ENCODE data around the gene RAB29. TPM values are rescaled to one million over a fixed set of nuclear protein-coding genes. Genes with fewer than 3 reads are reported as not detected.

The RAB29 gene
- polyA plus RNA-seq, 1 donor from 2014 or later: 0.40 TPM

GRCh38 chr1:205756552-205756951 lies 18.7 kb downstream of the RAB29 start:
- Histone ChIP-seq H3F3A (ENCODE audit: insufficient read depth, low read length, poor library complexity, severe bottlenecking) (no peaks in the 10 kb centered on the region), H3K27me3 (ENCODE audit: insufficient read depth, low read depth, low read length) (no peaks in the 10 kb centered on the region), H2AFZ (ENCODE audit: low read depth, low read length) (no peak overlapping the region), H3K36me3 (ENCODE audit: insufficient read depth, low read length) (no peaks in the 10 kb centered on the region), H3K79me2 (replicated peaks; ENCODE audit: insufficient read depth, low read length) (no peaks in the 10 kb centered on the region), H3K9me3 (ENCODE audit: low read length) (no peaks in the 10 kb centered on the region), H3K27ac (ENCODE audit: low read length) (no peak overlapping the region), H3K4me2 (ENCODE audit: low read length) (no peak overlapping the region), H4K20me1 (ENCODE audit: insufficient read depth) (no peaks in the 10 kb centered on the region), H3K9me2 (ENCODE audit: insufficient read depth, low read length) (no peaks in the 10 kb centered on the region), H3K9ac (ENCODE audit: low read length) (no peak overlapping the region), H3K4me3 (ENCODE audit: low read length) (no peak overlapping the region)
- no peak for TF ChIP-seq CTCF (IDR thresholded peaks at IDR 0.05; ENCODE audit: poor library complexity, severe bottlenecking)
- no peak for TF ChIP-seq POLR2AphosphoS5 (IDR thresholded peaks at IDR 0.05)
- no peak for TF ChIP-seq EP300 (conservative IDR thresholded peaks at IDR 0.05; ENCODE audit: poor library complexity, severe bottlenecking)
- TF ChIP-seq RAD21 (conservative IDR thresholded peaks at IDR 0.05): no peak
- no peak for TF ChIP-seq EZH2 (IDR thresholded peaks at IDR 0.05; ENCODE audit: borderline replicate concordance, insufficient read depth, low read length, poor library complexity, severe bottlenecking)

- no peak overlapping the region for H3K27ac ChIP-seq (ENCODE audit: low read length)
- TF ChIP-seq CTCF (IDR thresholded peaks at IDR 0.05; ENCODE audit: poor library complexity, severe bottlenecking): no peak
- H3K9me2 ChIP-seq (ENCODE audit: insufficient read depth, low read length): no peaks in the 10 kb centered on the region
- no peak overlapping the region for H3K9ac ChIP-seq (ENCODE audit: low read length)
- no peaks in the 10 kb centered on the region for H3K79me2 ChIP-seq (replicated peaks; ENCODE audit: insufficient read depth, low read length)
- no peak overlapping the region for H2AFZ ChIP-seq (ENCODE audit: low read depth, low read length)
- H3K27me3 ChIP-seq (ENCODE audit: insufficient read depth, low read depth, low read length): no peaks in the 10 kb centered on the region
- H3K9me3 ChIP-seq (ENCODE audit: low read length): no peaks in the 10 kb centered on the region
- no peak overlapping the region for H3K4me3 ChIP-seq (ENCODE audit: low read length)
- H4K20me1 ChIP-seq (ENCODE audit: insufficient read depth): no peaks in the 10 kb centered on the region
- H3K4me2 ChIP-seq (ENCODE audit: low read length): no peak overlapping the region
- H3F3A ChIP-seq (ENCODE audit: insufficient read depth, low read length, poor library complexity, severe bottlenecking): no peaks in the 10 kb centered on the region
- H3K36me3 ChIP-seq (ENCODE audit: insufficient read depth, low read length): no peaks in the 10 kb centered on the region
These were observed 20.4 kb downstream of the RAB29 start for GRCh38 chr1:205754857-205755256.

- no peaks in the 10 kb centered on the region for H3K9me2 ChIP-seq (ENCODE audit: insufficient read depth, low read length)
- H3K27me3 ChIP-seq (ENCODE audit: insufficient read depth, low read depth, low read length): no peaks in the 10 kb centered on the region
- H3K36me3 ChIP-seq (ENCODE audit: insufficient read depth, low read length): no peaks in the 10 kb centered on the region
- H3K79me2 ChIP-seq (replicated peaks; ENCODE audit: insufficient read depth, low read length): peaks cover 28% of the 10 kb centered on the region
- H3K9ac ChIP-seq (ENCODE audit: low read length): no peak overlapping the region
- no peak overlapping the region for H3K4me2 ChIP-seq (ENCODE audit: low read length)
- peaks cover 23% of the 10 kb centered on the region for H4K20me1 ChIP-seq (ENCODE audit: insufficient read depth)
- no peaks in the 10 kb centered on the region for H3F3A ChIP-seq (ENCODE audit: insufficient read depth, low read length, poor library complexity, severe bottlenecking)
- H2AFZ ChIP-seq (ENCODE audit: low read depth, low read length): no peak overlapping the region
- TF ChIP-seq POLR2AphosphoS5 (IDR thresholded peaks at IDR 0.05) (no peak), TAF1 (IDR thresholded peaks at IDR 0.05; ENCODE audit: low read depth) (no peak), SMC3 (conservative IDR thresholded peaks at IDR 0.05; ENCODE audit: poor library complexity) (no peak), RAD21 (conservative IDR thresholded peaks at IDR 0.05) (no peak), EZH2 (IDR thresholded peaks at IDR 0.05; ENCODE audit: borderline replicate concordance, insufficient read depth, low read length, poor library complexity, severe bottlenecking) (no peak), REST (IDR thresholded peaks at IDR 0.05; ENCODE audit: borderline replicate concordance) (no peak), EP300 (conservative IDR thresholded peaks at IDR 0.05; ENCODE audit: poor library complexity, severe bottlenecking) (no peak), MXI1 (conservative IDR thresholded peaks at IDR 0.05; ENCODE audit: poor library complexity, severe bottlenecking) (no peak), CTCF (IDR thresholded peaks at IDR 0.05; ENCODE audit: poor library complexity, severe bottlenecking) (no peak)
- H3K27ac ChIP-seq (ENCODE audit: low read length): no peak overlapping the region
- H3K9me3 ChIP-seq (ENCODE audit: low read length): no peaks in the 10 kb centered on the region
- peak overlapping the region; percentile 81 for H3K4me3 ChIP-seq (ENCODE audit: low read length)
These were observed 24.1 kb downstream of the RAB29 start for GRCh38 chr1:205751036-205751651.

Measured in neural cell (in vitro differentiated cells).